ENCODE results near the gene TRIP10. TPM values are rescaled to one million over a fixed set of nuclear protein-coding genes. Genes with fewer than 3 reads are reported as not detected.

Gene TRIP10
- total and polyA plus RNA-seq, 2 of the 13 experiments (the other 11 are each of a cell fraction or from before 2014, with no cell fraction given): 32.5 to 33.2 TPM

- TF ChIP-seq ZNF556 (CRISPR knock-in tag; IDR thresholded peaks at IDR 0.05; ENCODE audit: borderline replicate concordance): no peak
- no peak for TF ChIP-seq ZKSCAN5 (CRISPR knock-in tag; IDR thresholded peaks at IDR 0.05)
- no peak; the same call in 1 of the 2 replicates for TF ChIP-seq ZNF414 (CRISPR knock-in tag; IDR thresholded peaks at IDR 0.05)
- peak; percentile 44; the same call in 1 of the 2 replicates for TF ChIP-seq ZNF580 (CRISPR knock-in tag; IDR thresholded peaks at IDR 0.05; ENCODE audit: borderline replicate concordance, low read depth)
- TF ChIP-seq AGO1 (IDR thresholded peaks at IDR 0.05; ENCODE audit: low read depth, low read length, poor library complexity, severe bottlenecking): peak; percentile 60
- no peak for TF ChIP-seq FOXO4 (CRISPR knock-in tag; conservative IDR thresholded peaks at IDR 0.05)
- TF ChIP-seq BHLHE40 (IDR thresholded peaks at IDR 0.05; ENCODE audit: low read length): no peak; the same call in 1 of the 2 replicates
- TF ChIP-seq DNMT1 (CRISPR knock-in tag; IDR thresholded peaks at IDR 0.05): no peak
- no peak for TF ChIP-seq GTF2F1 (IDR thresholded peaks at IDR 0.05; ENCODE audit: low read length)
- TF ChIP-seq ZNF687 (CRISPR knock-in tag; IDR thresholded peaks at IDR 0.05): peak; percentile 96
- TF ChIP-seq ESRRA (CRISPR knock-in tag; IDR thresholded peaks at IDR 0.05; ENCODE audit: low read depth): no peak; the same call in 1 of the 2 replicates
- TF ChIP-seq U2AF1 (optimal IDR thresholded peaks at IDR 0.05; ENCODE audit: low read depth, low read length): peak; percentile 56
- no peak for TF ChIP-seq ZBTB2 (CRISPR knock-in tag; IDR thresholded peaks at IDR 0.05; ENCODE audit: low read depth)
- peak; percentile 55; the same call in 1 of the 2 replicates for TF ChIP-seq FOXJ3 (CRISPR knock-in tag; IDR thresholded peaks at IDR 0.05; ENCODE audit: borderline replicate concordance)
- TF ChIP-seq NR2F1 (CRISPR knock-in tag; IDR thresholded peaks at IDR 0.05): peak; percentile 20 to 49; a peak in 2 of 4 replicates
- TF ChIP-seq NFATC3 (CRISPR knock-in tag; IDR thresholded peaks at IDR 0.05): no peak
- no peak for TF ChIP-seq ZNF136 (CRISPR knock-in tag; IDR thresholded peaks at IDR 0.05; ENCODE audit: low read depth)
- peak; percentile 77 for TF ChIP-seq ZFX (CRISPR knock-in tag; IDR thresholded peaks at IDR 0.05; ENCODE audit: low read depth)
- no peak; the same call in 1 of the 2 replicates for TF ChIP-seq KDM3A (CRISPR knock-in tag; IDR thresholded peaks at IDR 0.05; ENCODE audit: low read depth)
Measured at GRCh38 chr19:6752256-6753177, 13.0 kb downstream of the TRIP10 start (continued).

Data from HepG2 (cell line).